Hepatocyte (in vitro differentiated cells): ENCODE measurements around the gene RSPRY1. TPM values are rescaled to one million over a fixed set of nuclear protein-coding genes. Genes with fewer than 3 reads are reported as not detected.
A peak's percentile ranks its signal among the peaks of the same experiment; 100 is the strongest.

ENCODE experiments used
- DNase-seq: peaks from one replicate; pipeline ENCODE4 v3.0.0-alpha.2; 2016; ENCODE audit warnings: low spot score
- H2AFZ ChIP-seq: fragments of 200-600 bp; sonication (generic); 2 replicates; pipeline ENCODE4 v1.6.0; 2016; ENCODE audit warnings: antibody characterized with exemption, mild to moderate bottlenecking
- H3K27ac ChIP-seq: fragments of 200-600 bp; sonication (generic); 2 replicates; pipeline ENCODE4 v1.5.1; 2016; ENCODE audit warnings: mild to moderate bottlenecking
- H3K27me3 ChIP-seq: fragments of 200-600 bp; sonication (generic); 2 replicates; pipeline ENCODE4 v1.6.1; 2016
- H3K36me3 ChIP-seq: fragments of 200-600 bp; sonication (generic); replicated peaks from 2 replicates; pipeline ENCODE4 v1.5.1; 2016; ENCODE audit warnings: low read depth; ENCODE audit not compliant: insufficient read depth
- H3K4me1 ChIP-seq: fragments of 200-600 bp; sonication (generic); 2 replicates; pipeline ENCODE4 v1.5.1; 2016; ENCODE audit warnings: mild to moderate bottlenecking, moderate library complexity; ENCODE audit not compliant: insufficient read depth
- H3K4me2 ChIP-seq: fragments of 200-600 bp; sonication (generic); 2 replicates; pipeline ENCODE4 v1.6.0; 2016
- H3K4me3 ChIP-seq: fragments of 200-600 bp; sonication (generic); 2 replicates; pipeline ENCODE4 v1.5.1; 2016; ENCODE audit warnings: mild to moderate bottlenecking
- H3K79me2 ChIP-seq: fragments of 200-600 bp; sonication (generic); 2 replicates; pipeline ENCODE4 v1.6.0; 2017; ENCODE audit warnings: mild to moderate bottlenecking
- H3K9me2 ChIP-seq: fragments of 200-600 bp; sonication (generic); replicated peaks from 2 replicates; pipeline ENCODE4 v1.6.0; 2017; ENCODE audit warnings: mild to moderate bottlenecking; ENCODE audit not compliant: insufficient read depth
- H3K9me3 ChIP-seq: fragments of 200-600 bp; sonication (generic); 2 replicates; pipeline ENCODE4 v1.5.1; 2016; ENCODE audit warnings: low read depth, mild to moderate bottlenecking
- H4K20me1 ChIP-seq: fragments of 200-600 bp; sonication (generic); 2 replicates; pipeline ENCODE4 v1.6.0; 2016; ENCODE audit warnings: mild to moderate bottlenecking; ENCODE audit not compliant: insufficient read depth, poor library complexity, severe bottlenecking
- EZH2 ChIP-seq: fragments of 200-600 bp; sonication (generic); IDR thresholded peaks from 2 replicates; pipeline ENCODE4 v1.6.1; 2016; ENCODE audit warnings: antibody characterized with exemption, mild to moderate bottlenecking, borderline replicate concordance
- EZH2phosphoT487 ChIP-seq: fragments of 200-600 bp; sonication (generic); IDR thresholded peaks from one replicate; pipeline ENCODE4 v1.6.1; 2018; ENCODE audit warnings: antibody characterized with exemption, mild to moderate bottlenecking, low read depth, moderate library complexity; ENCODE audit not compliant: unreplicated experiment, severe bottlenecking
- WGBS: methylation state at CpG from one replicate; pipeline ENCODE4 v1.1.6; 2016; ENCODE audit warnings: low lambda C conversion rate; ENCODE audit errors: missing lambda C conversion rate; 5-methylcytosine and 5-hydroxymethylcytosine counted together
- polyA plus RNA-seq: library from polyadenylated mRNA; unstranded; fragments of >200 nt; fragmentation: Nextera tagmentation; extraction: Ambion mirVana; gene quantifications from 2 replicates; pipeline ENCODE4 v1.2.1, GENCODE V29; 2016
- total RNA-seq: library from RNA; depleted of rRNA; stranded (reverse); fragments of >200 nt; gene quantifications from 2 replicates; pipeline ENCODE4 v1.2.3, GENCODE V29; 2014
- TF ChIP-seq, protein P1 (sequence below): fragments of 200-600 bp; sonication (generic); IDR thresholded peaks from 2 replicates; pipeline ENCODE4 v1.5.1; 2016; ENCODE audit warnings: antibody characterized with exemption, mild to moderate bottlenecking; ENCODE audit not compliant: poor library complexity

RSPRY1 gene
- total and polyA plus RNA-seq, 2 experiments from 2014 or later, result 42.3 to 57.5 TPM

DNA sequence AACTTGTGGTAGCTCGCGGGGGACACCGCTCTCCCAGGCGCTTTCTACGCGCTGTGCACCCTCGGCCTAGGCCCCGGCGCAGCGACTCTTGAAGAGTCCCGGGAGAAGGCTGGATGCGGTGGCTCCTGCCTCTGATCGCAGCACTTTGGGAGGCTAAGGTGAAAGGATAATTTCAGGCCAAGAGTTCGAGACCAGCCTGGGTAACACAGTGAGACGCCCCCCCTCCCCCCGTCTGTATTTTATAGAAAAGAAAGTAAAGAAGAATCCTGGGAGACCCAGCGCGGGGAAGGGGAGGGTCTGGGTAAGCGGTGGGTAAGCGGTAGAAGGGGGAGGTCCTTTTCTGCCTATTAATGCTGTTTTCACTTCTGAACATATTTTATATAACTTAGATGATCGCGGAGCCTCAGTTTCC is 98.8 kb downstream of the RSPRY1 start:
- Histone ChIP-seq H3K36me3 (no peaks in the 10 kb centered on the region), H3K27me3 (peaks cover 3% of the 10 kb centered on the region), H3K4me2 (peak overlapping the region; percentile 97), H3K9me3 (no peaks in the 10 kb centered on the region), H3K79me2 (peaks cover 21% of the 10 kb centered on the region), H2AFZ (peak overlapping the region; percentile 89), H3K4me1 (peaks cover 2% of the 10 kb centered on the region), H3K27ac (peak overlapping the region; percentile 60), H3K4me3 (peak overlapping the region; percentile 60), H4K20me1 (no peaks in the 10 kb centered on the region), H3K9me2 (no peaks in the 10 kb centered on the region)
- no peak for TF ChIP-seq EZH2phosphoT487
- no peak for TF ChIP-seq EZH2
- TF ChIP-seq, protein P1, sequence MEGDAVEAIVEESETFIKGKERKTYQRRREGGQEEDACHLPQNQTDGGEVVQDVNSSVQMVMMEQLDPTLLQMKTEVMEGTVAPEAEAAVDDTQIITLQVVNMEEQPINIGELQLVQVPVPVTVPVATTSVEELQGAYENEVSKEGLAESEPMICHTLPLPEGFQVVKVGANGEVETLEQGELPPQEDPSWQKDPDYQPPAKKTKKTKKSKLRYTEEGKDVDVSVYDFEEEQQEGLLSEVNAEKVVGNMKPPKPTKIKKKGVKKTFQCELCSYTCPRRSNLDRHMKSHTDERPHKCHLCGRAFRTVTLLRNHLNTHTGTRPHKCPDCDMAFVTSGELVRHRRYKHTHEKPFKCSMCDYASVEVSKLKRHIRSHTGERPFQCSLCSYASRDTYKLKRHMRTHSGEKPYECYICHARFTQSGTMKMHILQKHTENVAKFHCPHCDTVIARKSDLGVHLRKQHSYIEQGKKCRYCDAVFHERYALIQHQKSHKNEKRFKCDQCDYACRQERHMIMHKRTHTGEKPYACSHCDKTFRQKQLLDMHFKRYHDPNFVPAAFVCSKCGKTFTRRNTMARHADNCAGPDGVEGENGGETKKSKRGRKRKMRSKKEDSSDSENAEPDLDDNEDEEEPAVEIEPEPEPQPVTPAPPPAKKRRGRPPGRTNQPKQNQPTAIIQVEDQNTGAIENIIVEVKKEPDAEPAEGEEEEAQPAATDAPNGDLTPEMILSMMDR, result no peak
- 20% methylated on average over 22 of the region's 22 CpGs for WGBS
- DNase-seq, result no peak

DNA sequence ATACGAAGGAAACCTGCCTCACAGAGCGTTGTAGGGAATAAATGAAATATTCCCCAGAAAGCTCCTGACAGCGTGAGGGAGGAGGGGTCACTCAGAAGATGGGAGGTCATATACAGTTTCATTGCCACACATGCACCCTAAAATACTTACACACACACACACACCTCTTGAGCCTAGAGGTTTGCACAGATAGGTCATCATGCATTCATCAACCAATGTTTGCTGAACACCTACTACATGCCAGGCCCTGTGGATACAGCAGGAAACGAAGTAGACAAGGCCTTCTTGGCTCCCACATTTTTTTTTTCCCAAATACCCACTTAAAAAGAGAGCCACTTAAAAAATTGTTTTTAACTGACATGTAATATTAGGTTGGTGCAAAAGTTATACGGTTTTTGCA is 99.2 kb downstream of the RSPRY1 start:
- Histone ChIP-seq H3K27ac (no peak overlapping the region), H3K4me3 (no peak overlapping the region), H3K4me2 (peak overlapping the region; percentile 97), H3K4me1 (no peaks in the 10 kb centered on the region), H3K79me2 (peaks cover 21% of the 10 kb centered on the region), H4K20me1 (no peaks in the 10 kb centered on the region), H3K9me2 (no peaks in the 10 kb centered on the region), H3K36me3 (no peaks in the 10 kb centered on the region), H3K9me3 (no peaks in the 10 kb centered on the region), H2AFZ (peak overlapping the region; percentile 89), H3K27me3 (peaks cover 3% of the 10 kb centered on the region)
- DNase-seq, result no peak
- 90% methylated on average over 5 of the region's 5 CpGs for WGBS
- TF ChIP-seq EZH2 (no peak), EZH2phosphoT487 (no peak)
- TF ChIP-seq, protein P1, result no peak

DNA sequence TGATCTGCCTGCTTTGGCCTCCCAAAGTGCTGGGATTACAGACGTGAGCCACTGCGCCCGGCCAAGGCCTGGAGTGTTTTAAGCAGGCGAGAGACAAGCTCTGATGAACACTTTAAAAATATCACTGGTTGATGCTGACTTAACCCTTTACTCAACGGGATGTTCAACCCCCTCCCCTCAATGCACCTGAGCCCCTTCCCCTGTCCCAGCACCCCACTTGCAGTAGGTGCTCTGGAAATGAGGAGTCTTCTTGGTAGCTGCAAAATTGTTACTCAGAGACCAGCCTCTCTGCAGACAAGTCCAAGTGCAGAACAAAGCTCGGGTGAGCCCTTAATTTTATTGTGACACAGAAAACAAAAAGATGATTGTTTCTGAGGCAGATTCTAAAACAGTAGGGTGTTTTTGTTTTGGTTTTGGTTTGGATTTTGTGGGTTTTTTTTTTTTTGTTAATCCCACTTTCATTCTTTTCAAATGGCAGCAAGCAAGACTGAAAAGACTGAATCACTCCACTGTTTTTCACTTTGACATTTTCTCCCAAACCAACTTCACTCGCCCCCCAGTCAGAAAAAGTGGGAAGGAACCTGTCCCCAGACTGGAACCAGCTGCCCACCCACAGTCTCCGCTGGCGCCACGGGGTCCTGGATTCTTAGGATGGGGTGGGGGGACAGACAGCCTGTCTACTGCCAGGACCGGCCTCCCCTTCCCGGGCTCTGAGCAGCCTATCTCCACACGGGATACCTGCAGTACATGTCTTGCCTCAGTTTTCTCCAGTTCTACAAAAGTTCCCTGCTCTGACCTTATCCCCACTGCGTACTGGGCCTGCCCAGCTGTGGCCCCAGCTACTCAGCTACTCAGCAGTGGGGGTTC is 103.5 kb downstream of the RSPRY1 start:
- Histone ChIP-seq H3K9me3 (no peaks in the 10 kb centered on the region), H3K4me1 (no peaks in the 10 kb centered on the region), H2AFZ (no peak overlapping the region), H3K36me3 (no peaks in the 10 kb centered on the region), H3K4me3 (no peak overlapping the region), H3K9me2 (no peaks in the 10 kb centered on the region), H4K20me1 (no peaks in the 10 kb centered on the region), H3K4me2 (no peak overlapping the region), H3K27me3 (peaks cover 3% of the 10 kb centered on the region), H3K79me2 (no peaks in the 10 kb centered on the region), H3K27ac (no peak overlapping the region)
- no peak for DNase-seq
- WGBS, result 73% methylated on average over 14 of the region's 14 CpGs
- TF ChIP-seq, protein P1, result no peak
- TF ChIP-seq EZH2 (no peak), EZH2phosphoT487 (no peak)

Other genes with a start within 250 kb of the RSPRY1 start
- not detected in 2 replicates for gene CETP, start 224.4 kb upstream of the RSPRY1 start, total RNA-seq
- not detected in 2 replicates for gene CETP, start 224.4 kb upstream of the RSPRY1 start, polyA plus RNA-seq
- gene NLRC5, start 196.8 kb upstream of the RSPRY1 start, total RNA-seq, result 1.3 and 6.4 TPM in 2 replicates
- 4.5 and 7.0 TPM in 2 replicates for gene NLRC5, start 196.8 kb upstream of the RSPRY1 start, polyA plus RNA-seq
- gene CPNE2, start 93.7 kb upstream of the RSPRY1 start, total RNA-seq, result 13.2 and 15.6 TPM in 2 replicates
- gene CPNE2, start 93.7 kb upstream of the RSPRY1 start, polyA plus RNA-seq, result 20.6 and 22.3 TPM in 2 replicates
- 73.2 and 79.7 TPM in 2 replicates for gene PSME3IP1, start 290 bp upstream of the RSPRY1 start, total RNA-seq
- 62.6 and 64.2 TPM in 2 replicates for gene PSME3IP1, start 290 bp upstream of the RSPRY1 start, polyA plus RNA-seq
- 92.6 and 105 TPM in 2 replicates for gene ARL2BP, start 58.9 kb downstream of the RSPRY1 start, total RNA-seq
- gene ARL2BP, start 58.9 kb downstream of the RSPRY1 start, polyA plus RNA-seq, result 102 and 104 TPM in 2 replicates
- gene PLLP, start 98.3 kb downstream of the RSPRY1 start, total RNA-seq, result 42.3 and 49.5 TPM in 2 replicates
- gene PLLP, start 98.3 kb downstream of the RSPRY1 start, polyA plus RNA-seq, result 31.0 and 38.7 TPM in 2 replicates
- 0.13 TPM in 1 of 2 replicates, not detected in the other for gene CCL22, start 172.5 kb downstream of the RSPRY1 start, total RNA-seq
- gene CCL22, start 172.5 kb downstream of the RSPRY1 start, polyA plus RNA-seq, result not detected in 2 replicates
- gene CX3CL1, start 186.2 kb downstream of the RSPRY1 start, total RNA-seq, result 8.5 and 9.4 TPM in 2 replicates
- 4.6 and 6.6 TPM in 2 replicates for gene CX3CL1, start 186.2 kb downstream of the RSPRY1 start, polyA plus RNA-seq
- not detected in 2 replicates for gene CCL17, start 218.4 kb downstream of the RSPRY1 start, total RNA-seq
- not detected in 2 replicates for gene CCL17, start 218.4 kb downstream of the RSPRY1 start, polyA plus RNA-seq